GM19023 (cell line): Measurements from ENCODE around the gene EHMT2.
"Not testable (repeated sequence)": the region's sequence is repeated elsewhere in the genome, so short reads cannot be mapped to it uniquely, and the experiment has no call there.

ENCODE experiments used
- ATAC-seq: cut with Tn5 transposase; IDR thresholded peaks from one replicate; pipeline ENCODE4 v1.9.1; 2021; ENCODE audit warnings: mild to moderate bottlenecking, moderate library complexity; ENCODE audit not compliant: unreplicated experiment

The EHMT2 gene

DNA sequence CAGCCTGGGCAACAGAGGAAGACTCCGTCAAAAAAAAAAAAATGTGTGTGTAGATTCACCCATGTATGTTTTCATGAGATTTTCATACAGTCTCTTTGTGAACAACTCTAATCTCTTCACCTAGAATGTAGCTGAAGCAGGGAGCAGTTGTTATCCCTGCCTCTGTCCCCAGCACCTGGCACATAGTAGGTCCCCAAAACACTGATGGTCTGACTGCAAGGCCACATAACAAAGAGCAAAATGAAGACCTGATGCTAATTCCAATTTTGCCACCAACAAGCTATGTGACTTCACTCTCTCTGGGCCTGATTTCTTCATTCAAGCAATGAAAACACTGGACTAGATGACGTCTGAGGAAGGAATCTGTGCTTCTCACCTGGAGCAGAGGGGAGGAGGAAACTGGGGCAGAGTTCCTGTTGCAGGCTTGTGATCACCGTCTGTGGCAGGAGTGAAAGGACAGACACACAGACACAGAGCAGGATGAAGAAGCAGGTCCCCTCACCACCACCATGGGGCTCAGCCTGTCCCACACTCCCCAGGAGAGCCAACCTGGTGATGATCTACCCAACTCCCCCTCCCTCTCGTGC lies 23.3 kb downstream of the EHMT2 start:
- ATAC-seq: no peak

DNA sequence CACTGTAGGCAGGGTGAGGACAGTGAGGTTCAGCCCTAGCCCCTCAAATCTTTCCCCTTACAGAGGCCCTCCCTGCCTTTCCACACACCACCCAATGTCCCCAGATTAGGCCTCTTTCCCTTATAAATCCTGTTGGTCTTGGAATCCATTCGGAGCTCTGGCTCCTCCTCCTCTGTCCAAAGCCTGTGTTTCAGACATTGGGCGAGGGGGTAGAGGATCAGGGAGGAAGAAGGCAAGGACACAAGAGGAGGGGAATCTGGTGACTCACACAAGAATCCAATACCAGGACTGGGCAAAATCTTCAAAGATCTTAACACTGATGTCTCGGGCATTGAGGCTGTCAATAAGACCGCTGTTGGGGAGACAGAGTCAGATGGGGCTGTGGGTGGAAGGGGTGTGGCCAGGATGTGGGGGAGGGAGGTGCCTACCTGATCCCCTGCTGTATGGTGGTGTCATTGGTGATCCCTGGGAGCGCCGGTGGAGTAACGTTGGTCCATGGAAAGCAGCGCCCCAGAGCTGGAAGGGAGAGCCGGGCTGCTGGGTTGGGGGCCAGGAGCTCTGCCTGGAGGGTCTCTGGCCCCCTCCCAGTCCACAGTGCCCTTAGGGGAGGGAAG lies 26.3 kb downstream of the EHMT2 start:
- ATAC-seq: no peak

DNA sequence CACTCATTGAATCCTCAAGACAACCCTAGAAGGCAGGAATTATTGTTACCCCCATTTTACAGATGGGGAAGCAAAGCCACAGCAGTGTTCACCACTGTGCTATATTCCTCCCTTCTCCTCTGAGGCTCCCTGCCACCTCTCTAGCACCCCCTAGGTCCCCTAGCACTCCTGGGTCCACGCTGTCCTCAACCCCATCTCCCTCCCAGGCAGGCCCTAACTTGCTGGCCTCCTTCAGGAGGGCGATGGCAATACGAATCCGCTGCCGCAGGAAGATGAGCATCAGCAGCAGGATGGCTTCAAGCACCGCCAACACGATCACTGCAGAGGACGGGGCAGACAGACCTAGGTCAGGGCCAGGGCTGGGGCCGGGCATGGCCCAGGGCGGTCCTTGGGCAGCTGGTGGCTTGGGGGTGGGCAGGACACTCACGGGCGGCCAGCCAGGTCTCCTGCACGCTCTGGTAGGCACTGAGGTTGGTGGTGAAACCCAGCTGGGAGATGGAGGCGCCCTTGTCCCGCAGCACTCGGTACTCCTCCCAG lies 27.0 kb downstream of the EHMT2 start:
- ATAC-seq: no peak

DNA sequence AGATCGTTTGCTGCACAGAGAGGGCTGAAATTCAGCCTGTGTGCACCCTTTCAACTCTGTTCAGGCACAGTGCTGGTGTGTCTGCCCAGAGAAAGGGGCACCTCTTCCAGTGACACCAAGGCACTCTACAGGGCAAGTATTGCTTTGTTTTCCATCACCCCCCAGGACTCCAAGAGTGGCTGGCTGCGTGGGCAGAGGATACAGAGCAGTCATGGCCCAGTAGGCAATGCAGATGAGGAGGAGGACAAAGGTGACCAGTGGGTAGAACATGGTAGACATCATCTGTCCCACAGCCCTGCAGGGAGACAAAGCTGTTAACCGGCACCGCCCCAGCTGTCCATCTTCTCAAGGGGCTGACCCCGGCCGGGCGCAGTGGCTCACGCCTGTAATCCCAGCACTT lies 28.2 kb downstream of the EHMT2 start:
- no peak for ATAC-seq

DNA sequence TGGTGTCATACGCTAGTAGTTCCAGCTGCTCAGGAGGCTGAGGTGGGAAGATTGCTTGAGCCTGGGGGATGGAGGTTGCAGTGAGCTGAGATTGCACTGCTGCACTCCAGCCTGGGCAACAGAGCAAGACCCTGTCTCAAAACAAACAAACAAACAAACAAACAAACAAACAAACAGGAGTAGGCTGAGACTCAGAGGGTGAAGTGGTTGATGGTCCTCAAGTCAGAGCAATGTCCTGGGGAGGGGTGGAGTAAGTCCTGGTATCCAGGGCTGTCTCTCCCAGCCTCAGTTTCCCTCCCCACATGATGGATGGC lies 28.9 kb downstream of the EHMT2 start:
- ATAC-seq: not testable (repeated sequence)

DNA sequence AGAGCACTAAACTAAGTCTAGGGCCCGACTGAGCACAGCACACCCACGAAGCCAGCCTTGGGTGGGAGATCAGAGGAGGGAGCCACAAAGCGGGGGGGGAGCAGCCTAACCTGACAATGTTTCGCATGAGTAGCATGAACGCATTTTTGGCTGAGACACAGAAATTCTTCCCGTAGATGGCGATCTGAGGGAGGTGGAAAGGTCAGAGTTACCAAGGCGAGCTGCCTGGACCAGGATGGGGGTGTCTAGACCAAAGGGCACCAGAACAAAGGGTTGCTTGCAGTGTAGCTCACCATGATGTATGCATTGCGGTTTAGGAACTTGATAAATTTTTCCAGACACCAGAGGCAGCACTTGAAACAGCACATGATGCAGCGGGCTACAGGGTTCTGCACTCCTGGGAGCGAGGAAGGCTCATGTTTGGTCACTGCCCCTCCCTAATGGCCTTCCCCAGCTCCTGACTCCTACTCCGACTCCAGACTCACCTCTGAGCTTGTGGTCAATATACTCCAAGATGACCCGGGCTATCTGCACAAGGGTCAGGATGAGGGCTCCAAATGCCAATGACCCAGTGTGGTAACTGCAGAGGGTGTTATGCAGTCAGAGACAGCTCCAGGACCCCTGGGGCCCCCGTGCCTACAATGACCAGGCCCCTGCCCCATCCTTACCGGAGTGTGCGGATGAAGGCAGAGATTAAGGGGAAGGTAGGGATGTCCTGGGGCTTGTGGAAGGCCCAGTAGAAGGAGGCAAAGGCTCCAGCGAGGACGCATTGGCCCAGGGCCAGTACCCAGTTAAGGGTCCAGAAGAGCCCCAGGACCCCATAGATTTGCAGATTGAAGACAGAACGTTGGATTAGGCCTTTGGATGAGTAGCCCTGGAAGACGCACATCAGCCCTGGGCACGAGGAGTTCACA lies 32.0 kb downstream of the EHMT2 start:
- no peak for ATAC-seq

DNA sequence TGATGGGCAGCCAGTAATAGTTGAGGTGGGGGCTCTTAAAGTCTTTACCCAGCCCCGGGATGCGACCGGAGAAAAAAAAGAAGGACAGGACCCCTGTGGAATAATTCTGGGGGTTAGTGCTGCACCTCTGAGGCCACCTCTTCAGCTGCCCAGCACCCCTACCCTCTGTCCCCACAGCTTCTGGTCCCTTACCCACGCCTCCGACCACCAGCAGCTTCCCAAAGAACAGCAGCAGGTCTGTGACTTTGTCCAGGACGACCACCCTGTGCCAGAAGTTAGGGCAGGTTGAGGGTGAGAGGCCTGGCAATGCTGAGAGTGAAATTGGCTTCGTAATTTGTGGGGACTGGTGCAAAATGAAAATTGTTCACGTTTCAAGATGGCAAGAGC lies 32.7 kb downstream of the EHMT2 start:
- ATAC-seq: no peak

DNA sequence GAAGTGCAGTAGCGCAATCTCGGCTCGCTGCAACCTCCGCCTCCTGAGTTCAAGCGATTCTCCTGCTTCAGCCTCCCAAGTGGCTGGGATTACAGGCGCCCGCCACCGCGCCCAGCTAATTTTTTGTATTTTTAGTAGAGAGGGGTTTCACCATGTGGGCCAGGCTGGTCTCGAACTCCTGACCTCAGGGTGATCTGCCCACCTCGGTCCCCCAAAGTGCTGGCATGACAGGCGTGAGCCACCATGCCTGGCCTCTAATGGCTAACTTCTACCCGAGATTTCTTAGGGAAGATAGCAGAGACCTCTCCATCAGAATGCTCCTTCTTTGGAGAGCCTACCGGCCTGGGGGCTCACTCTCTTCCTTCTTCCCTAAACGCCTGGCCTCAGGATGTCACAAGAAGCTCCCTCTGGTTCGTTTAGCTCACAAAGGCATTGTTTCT lies 33.4 kb downstream of the EHMT2 start:
- not testable (repeated sequence) for ATAC-seq

DNA sequence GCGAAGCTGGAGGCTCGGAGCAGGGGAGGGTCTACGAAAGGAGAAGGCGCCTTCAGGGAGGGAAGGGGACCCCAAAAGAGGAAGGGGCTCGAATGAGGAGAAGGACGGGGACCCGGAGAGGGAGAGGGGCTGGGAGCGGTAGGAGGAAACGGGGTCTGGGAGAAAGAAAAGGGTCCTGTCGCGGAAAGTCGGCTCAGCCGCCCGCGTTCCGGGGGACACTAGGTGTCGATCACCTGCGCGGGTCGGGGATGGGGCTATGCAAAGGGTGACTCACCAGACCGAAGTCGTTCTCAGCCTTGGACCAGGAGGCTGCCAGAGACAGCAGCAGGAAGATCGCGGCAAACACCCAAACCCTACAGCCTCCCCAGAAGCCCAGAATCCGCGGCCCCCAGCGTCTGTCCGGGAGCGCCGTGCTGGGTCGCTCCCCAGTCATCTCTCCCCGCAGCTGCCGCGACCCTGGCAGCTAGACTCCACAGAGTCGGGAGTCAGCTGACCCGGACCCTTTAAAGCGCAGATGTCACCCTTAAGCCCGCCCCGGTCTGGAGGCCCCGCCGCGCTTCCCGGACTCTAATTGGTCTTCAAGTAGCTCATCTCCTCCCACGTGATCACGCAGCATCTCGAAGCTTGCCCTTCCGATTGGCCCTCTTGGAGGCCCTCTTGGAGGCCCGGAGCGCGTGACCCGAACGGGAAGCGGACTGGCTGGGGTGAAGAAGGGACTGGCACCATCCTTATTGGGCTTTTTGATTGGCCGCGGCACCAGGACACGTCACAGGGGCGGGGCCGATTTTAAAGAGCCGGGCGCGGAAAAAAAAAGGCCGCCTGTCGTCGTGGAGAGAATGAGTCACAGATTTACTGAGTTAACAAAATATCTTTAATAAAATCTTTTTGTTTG lies 34.9 kb downstream of the EHMT2 start, which contains the start of gene NEU1:
TSS of gene NEU1 (minus strand) at position 478 of the 892 bp plus-strand sequence. CDS start at position 433, 45 bp downstream.
- ATAC-seq: peak; percentile 95

DNA sequence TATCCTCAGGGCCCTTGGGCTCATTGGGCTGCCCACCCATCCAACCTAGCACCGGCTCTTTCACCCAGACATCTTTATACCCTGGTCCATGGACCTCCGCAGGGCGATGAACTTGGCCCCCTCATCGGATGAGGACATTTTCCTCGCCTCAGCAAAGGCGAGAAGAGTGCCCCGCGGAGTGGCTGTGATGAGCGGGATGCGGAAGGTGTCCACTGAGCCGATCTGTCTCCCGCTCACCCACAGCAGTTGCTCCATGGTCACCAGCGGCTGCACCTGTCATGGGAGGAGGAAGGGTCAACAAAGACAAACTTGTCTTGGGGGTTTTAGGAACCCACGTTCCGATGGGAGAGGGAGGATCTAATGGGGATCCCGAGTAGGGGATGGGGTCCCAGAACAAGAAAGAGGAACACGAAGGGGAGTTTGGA lies 35.6 kb downstream of the EHMT2 start:
- no peak for ATAC-seq

DNA sequence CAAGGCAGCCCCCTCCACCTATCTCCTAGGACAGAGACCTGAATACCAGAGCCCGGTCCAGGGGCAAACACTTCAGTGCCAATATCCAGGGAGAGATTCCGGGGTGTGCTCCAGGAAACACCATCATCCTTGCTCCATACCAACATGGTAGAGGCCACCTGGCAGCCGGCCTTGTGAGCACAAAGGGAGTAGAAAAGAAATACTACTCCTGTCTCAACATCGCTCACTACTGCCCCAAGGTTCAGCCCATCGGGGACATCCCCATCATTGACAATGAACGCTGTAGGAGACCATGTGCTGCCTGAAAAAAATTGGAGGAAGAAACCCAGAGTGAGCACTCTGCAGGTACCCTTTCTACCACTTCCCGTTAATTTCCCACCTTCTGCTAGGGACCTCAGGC lies 36.3 kb downstream of the EHMT2 start:
- ATAC-seq: no peak

DNA sequence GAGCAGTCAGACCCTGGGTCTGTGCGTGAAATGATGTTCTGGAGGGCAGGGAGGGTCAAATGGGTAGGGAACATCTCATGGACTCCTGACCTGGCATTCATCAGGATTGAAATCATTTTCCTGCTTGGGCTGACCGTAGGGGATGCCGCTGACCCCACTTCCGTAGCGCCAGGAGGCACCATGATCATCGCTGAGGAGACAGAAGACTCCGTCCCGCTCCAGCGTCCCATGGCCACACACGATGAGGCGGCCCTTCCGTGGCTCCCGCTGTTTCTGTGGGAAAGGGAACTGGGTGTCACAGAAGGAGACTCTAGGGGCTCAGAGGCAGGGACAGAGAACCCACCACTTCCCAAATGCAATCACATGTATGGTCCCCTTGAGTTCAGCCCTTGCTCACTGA lies 37.1 kb downstream of the EHMT2 start:
- ATAC-seq: no peak

DNA sequence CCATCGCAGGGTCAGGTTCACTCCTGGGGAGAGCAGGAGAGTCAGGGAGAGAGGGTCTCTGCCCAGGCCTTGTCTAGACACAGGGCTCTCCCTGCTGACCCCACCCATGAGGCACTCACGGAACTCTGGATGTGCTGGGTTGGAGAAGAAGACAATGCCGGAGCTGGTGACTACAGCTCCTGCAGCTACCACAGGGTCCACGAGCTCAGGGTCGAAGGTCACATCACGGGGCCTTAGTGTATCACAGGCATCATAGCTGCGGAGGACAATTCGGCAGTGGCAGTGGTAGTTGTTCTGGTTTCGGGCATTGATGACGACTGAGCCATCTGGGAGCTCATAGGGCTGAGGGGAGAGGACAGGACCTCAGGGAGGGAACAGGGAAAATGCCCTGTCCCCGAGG lies 37.6 kb downstream of the EHMT2 start:
- ATAC-seq: no peak

DNA sequence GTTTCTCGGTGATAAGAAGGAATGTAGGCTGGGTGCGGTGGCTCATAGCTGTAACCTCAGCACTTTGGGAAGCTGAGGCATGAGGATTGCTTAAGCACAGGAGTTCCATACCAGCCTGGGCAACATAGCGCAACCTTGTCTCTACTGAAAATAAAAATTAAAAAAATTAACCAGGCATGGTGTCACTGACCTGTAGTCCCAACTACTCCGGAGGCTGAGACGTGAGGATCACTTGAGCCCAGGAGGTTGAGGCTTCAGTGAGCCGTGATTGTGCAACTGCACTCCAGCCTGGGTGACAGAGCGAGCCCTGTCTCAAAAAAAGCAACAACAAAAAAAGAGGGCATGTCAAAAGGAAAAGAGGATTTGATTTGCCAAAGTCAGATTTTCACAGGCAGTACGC lies 38.8 kb downstream of the EHMT2 start:
- no peak for ATAC-seq

DNA sequence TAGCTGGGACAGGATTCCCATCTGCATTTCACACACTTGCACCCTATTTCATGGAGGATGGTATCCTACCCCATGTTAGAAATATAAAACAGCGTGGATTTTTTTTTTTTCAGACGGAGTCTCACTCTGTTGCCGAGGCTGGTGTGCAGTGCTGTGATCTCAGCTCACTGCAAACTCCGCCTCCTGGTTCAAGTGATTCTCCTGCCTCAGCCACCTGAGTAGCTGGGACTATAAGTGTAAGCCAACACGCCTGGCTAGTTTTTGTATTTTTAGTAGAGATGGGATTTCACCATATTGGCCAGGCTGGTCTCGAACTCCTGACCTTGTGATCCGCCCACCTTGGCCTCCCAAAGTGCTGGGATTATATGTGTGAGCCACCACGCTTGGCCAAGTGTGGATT lies 39.7 kb downstream of the EHMT2 start:
- ATAC-seq: not testable (repeated sequence)

DNA sequence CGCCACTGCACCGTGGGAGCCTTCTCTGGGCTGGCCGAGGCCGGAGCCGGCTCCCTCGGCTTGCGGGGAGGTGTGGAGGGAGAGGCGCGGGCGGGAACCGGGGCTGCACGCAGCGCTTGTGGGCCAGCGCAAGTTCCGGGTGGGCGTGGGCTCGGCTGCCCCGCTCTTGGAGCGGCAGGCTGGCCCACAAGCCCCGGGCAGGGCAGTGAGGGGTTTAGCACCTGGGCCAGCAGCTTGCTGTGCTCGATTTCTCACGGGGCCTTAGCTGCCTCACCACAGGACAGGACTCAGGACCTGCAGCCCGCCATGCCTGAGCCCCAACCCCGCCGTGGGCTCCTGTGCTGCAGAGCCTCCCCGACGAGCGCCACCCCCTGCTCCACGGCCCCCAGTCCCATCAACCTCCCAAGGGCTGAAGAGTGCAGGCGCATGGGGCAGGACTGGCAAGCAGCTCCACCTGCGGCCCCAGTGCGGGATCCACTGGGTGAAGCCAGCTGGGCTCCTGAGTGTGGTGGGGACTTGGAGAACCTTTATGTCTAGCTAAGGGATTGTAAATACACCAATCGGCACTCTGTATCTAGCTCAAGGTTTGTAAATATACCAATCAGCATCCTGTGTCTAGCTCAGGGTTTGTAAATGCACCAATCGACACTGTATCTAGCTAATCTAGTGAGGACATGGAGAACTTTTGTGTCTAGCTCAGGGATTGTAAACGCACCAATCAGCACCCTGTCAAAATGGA lies 45.3 kb downstream of the EHMT2 start:
- not testable (repeated sequence) for ATAC-seq

DNA sequence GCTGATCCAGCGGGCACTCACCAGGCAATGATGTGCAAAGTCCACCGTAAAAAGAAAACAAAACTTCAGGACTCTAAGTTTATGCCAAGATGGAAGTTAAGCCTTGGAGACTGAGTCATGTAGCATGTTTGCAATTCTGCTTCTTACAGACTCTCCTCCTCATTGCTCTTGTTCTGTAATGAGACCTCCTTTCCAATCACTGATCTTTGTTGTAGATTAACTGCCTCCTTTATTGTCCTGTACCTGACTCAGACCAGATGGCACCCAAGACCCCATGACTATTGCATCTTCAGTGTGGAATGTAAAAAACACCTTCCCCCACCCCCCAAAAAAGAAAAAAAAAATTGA lies 46.0 kb downstream of the EHMT2 start:
- ATAC-seq: no peak

DNA sequence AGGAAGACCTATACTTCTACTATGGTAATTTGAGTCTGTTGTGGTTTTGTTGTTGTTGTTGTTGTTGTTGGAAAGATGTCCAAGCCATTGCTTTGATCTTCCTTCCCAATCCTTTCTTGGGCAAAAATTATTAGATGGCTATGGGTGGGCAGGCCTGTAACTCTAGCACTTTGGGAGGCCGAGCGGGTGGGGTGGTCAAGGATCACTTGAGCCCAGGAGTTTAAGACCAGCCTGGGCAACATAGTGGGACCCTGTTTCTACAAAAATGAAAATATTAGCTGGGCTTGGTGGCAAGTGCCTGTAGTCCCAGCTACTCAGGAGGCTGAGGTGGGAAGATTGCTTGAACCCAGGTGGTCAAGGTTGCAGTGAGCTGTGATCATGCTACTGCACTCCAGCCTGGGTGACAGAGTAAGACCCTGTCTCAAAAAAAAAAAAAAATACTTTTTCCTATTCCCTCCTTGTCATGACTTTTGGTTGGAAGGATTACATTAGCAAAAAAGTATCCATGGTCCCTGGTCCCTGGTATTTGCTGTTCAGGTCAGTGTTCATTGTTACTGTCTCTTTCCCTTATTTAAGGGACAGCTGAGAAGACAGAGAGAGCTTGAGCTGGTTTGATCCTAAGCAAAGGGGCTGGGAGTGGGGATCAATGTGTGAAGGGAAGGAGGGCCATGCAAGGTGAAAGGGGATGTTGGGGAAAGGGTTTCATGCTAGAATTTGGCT lies 46.6 kb downstream of the EHMT2 start:
- ATAC-seq: no peak

DNA sequence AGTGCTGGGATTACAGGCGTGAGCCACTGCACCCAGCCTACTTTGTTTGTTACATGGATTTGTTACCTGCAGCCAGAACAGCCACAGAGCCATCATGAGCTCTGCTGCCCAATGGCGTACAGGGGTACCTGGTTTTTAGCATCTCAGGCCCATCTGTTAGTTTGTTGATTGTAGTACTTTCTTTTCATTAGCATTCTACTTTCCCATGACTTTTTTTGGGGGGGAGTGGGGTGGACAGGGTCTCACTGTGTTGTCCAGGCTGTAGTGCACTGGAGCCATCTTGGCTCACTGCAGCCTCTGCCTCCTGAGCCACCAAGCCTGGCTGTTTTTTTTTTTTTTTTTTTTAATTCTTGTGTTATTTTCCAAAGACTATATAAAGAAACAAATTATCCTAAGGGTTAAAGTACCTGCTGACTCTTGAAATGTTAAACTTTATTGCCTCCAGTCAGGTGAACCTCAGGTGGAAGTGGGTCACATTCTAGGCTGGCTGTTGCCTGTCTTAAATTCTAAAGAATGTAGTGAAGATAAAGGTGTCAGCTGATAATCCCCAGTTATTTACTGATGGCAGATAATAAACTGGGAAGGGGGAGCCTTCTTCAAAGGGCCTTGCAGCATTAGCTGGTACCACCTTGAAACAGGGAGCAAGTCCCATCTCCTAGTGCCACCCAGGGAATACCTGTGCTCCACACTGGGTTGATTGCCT lies 50.1 kb downstream of the EHMT2 start:
- ATAC-seq: no peak
